NCI-H345 treated with DMSO at 0.1 percent for 48 hours (cell line): ENCODE data around the gene NCBP3.

ENCODE experiments used
- DNase-seq: peaks from one replicate; lab custom pipeline; 2025; ENCODE audit not compliant: unreplicated experiment; lab: John Stamatoyannopoulos, UW

Gene NCBP3

DNA sequence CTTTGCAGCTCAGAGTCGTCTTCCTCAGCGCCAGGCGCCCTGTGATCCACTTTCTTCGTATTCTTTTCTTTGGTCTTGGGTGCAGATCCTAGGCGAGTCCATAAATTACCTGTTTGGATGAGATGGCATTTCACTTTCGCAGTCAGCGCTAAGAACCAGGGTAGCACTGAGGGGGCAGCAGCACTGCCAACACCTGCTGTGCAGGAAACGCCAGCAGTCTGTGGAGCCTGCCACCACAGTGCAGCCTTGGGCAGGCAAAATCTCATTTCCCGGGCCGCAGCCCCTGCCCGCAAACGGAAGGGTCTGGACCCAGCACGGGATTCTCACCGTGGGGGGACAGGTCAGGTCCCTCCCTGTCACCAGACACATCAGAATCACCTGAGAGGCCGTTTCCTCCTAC lies 32.9 kb downstream of the NCBP3 start:
- no peak for DNase-seq

GRCh38 chr17:3812771-3813170 lies 33.3 kb downstream of the NCBP3 start:
- DNase-seq: no peak

DNA sequence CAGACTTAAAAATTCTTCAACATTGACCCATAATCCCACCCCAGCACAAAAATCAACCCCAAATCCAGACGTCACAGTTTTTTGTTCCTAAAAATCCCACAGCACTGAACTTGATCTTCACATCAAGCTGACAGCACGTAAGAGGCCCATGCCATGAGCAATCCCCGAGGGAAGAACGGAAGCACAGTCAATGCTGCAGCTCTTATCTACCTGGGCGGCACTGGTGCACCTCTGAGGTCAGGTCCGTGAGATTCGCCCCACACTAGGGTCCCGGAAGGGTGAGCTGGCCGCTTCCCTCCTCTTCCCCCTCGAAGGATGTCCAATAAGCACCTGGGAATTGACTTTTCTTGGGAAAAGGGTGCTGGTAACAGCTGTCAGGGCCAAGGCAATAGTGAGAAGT lies 33.8 kb downstream of the NCBP3 start:
- no peak for DNase-seq

DNA sequence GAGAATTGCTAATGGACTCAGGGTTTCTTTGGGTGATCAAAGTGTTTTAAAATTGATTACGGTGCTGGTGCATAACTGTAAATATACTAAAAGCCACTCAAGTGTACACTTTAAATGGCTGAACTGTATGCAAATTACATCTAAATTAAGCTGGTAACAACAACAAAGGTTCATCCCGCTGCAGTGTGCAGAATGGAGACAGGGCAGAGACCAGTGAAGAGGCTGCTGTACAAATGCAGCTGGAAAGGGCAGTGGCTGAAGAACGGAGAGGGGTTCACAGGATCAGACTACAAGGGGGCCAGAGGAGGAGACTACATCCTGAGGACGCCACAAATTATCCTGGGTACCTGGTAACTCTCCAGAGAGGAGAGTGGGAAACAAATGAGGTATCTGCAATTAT lies 36.0 kb downstream of the NCBP3 start:
- DNase-seq: no peak

GRCh38 chr17:3809135-3809534 lies 36.9 kb downstream of the NCBP3 start:
- DNase-seq: no peak

GRCh38 chr17:3808701-3809100 lies 37.3 kb downstream of the NCBP3 start:
- no peak for DNase-seq

DNA sequence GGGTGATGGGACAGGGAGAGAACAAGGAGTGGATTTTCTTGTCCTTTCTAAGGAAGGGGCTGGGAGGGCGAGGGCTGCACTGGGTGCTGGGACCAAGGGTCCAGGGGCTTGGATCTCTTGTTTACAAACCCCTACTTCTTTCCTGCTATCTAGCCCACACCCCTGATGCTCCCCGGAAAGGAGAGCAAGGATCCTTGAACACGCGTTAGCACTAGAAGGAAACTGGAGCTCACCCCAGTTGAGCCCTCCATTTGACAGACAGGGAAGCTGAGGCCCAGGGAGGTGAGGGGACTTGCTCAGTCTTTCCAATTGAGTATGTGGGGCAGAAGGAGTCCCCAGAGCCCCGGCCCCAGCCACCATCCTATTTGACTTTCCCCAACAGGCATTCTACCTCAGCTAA lies 40.5 kb downstream of the NCBP3 start:
- DNase-seq: no peak

DNA sequence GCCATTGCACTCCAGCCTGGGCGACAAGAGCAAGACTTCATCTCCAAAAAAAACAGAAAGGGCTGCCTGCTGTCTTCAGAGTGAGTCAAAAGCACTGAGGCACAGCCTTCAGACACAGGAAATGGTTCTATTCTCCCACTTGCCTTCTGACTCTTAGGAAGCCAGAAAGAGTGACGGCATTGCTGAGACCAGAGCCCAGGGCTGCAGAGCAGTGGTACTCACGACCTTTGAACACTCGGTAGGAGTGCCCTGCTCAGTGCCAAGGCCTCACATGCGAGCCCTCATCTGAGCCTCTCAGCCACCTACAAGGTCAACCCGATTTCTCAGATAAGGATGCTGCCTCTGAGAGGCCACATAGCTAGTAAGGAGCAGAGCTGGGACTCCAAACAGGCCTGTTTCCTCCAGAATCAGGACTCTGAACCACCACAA lies 41.5 kb downstream of the NCBP3 start:
- no peak for DNase-seq

- DNase-seq: no peak
Observed at GRCh38 chr17:3803308-3803640, 42.8 kb downstream of the NCBP3 start.

- DNase-seq: no peak
Observed at GRCh38 chr17:3802461-3803307, 43.4 kb downstream of the NCBP3 start.

DNA sequence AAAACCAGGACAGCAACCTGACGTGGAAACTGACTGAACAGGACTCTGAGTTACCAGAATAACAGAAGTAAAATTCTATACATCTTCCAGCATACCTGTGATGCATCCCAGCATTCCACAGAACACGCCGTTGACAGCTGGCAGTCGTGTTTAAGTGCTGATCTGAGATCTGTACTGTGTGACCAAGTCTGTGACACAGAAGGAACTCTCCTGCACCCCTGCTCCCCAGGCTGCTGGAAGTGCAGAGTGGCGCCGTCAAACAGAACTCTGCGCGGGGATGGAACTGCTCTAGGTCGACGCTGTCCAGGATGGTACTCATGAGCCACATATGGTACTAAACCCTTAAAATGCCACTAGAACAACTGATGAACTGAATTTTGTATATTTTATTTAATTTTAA lies 44.3 kb downstream of the NCBP3 start:
- DNase-seq: no peak

DNA sequence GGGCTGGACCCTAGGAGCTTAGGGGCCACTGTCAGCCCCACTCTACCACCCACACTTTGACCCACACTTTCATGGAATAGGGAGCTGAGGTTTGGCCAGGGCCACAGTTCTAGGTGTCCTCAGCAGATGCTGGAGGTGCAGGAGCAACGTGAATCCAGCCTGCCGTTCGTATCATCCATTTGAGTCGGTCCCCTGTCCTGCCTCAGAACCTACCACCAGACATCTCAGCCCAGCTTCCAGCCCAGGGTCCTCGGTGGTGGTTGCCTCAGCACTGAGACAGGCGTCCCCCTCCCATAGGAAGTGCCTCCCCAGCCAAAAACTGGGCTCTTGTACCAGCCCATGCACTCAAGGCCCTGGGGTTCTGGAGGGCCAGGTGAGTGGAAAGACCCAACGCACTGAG lies 44.7 kb downstream of the NCBP3 start:
- DNase-seq: no peak

GRCh38 chr17:3800362-3801271 lies 45.4 kb downstream of the NCBP3 start, which contains the start of gene ITGAE:
ITGAE (minus strand) TSS chr17:3801188; CDS start chr17:3801144, 44 bp downstream.
- DNase-seq: no peak

DNA sequence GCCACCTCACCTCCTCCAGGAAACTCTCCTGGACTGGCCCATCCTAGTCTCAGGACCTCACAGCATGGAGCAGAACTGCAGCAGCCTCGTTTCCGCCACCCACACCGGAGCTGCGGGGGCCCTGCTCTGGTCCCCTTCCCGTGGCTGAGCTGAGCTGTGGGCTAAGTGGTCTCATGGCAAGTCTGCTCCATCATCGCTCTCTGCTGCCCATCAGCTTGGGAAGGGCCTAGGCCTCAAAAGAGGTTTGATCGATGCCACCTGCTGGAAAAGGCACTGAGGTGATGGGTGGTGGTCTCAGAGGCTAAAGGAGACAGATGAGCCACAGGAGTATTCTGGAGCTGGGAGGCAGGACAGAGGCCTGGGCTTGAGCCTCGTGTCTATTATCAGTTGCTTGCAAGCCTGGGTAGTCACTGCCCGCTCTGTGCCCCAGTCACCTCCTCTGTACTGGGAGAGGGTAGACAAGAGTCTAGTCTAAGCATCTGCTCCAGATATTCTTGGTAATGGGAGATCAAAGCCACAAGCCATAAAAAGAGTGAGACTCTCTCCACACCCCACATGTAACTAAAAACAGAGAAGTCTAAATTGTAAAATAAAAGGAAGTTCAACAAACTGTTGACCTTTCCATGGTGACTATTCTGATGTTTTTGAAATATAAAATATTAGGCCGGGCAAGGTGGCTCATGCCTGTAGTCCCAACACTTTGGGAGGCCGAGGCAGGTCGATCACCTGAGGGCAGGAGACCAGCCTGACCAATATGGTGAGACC lies 46.7 kb downstream of the NCBP3 start:
- no peak for DNase-seq

GRCh38 chr17:3798273-3799180 lies 47.5 kb downstream of the NCBP3 start:
- no peak for DNase-seq

GRCh38 chr17:3796822-3797170 lies 49.2 kb downstream of the NCBP3 start:
- DNase-seq: no peak

- DNase-seq: no peak
Observed at GRCh38 chr17:3796110-3796821, 49.8 kb downstream of the NCBP3 start.

GRCh38 chr17:3795390-3796102 lies 50.5 kb downstream of the NCBP3 start:
- no peak for DNase-seq
